ENCODE data around the gene SGTA.
A peak's percentile ranks its signal among the peaks of the same experiment; 100 is the strongest.
"Not testable (repeated sequence)": the region's sequence is repeated elsewhere in the genome, so short reads cannot be mapped to it uniquely, and the experiment has no call there.

Gene SGTA

GRCh38 chr19:2792666-2793065, 9.6 kb upstream of the SGTA start:
- not testable (repeated sequence) for DNase-seq

- no peak for DNase-seq
Measured at GRCh38 chr19:2791876-2792275, 8.8 kb upstream of the SGTA start.

- no peak for DNase-seq
Measured at GRCh38 chr19:2791440-2791839, 8.4 kb upstream of the SGTA start.

- DNase-seq, result no peak
Measured at GRCh38 chr19:2790557-2791271, 7.6 kb upstream of the SGTA start.

- DNase-seq, result no peak
Measured at GRCh38 chr19:2790194-2790556, 7.1 kb upstream of the SGTA start.

- no peak for DNase-seq
Measured at GRCh38 chr19:2788237-2788636, 5.2 kb upstream of the SGTA start.

- DNase-seq, result no peak
Measured at GRCh38 chr19:2787115-2787514, 4.0 kb upstream of the SGTA start.

- peak; percentile 91 for DNase-seq
Measured at GRCh38 chr19:2785244-2785997, 2.3 kb upstream of the SGTA start, which contains the start of gene THOP1. Gene THOP1, plus strand, starts transcription at chr19:2785503. Its CDS starts 160 bp downstream, at chr19:2785663.

- DNase-seq, result no peak
Measured at GRCh38 chr19:2783781-2784145, 690 bp upstream of the SGTA start.

- no peak for DNase-seq
Measured at GRCh38 chr19:2782329-2782935, 641 bp downstream of the SGTA start.

GRCh38 chr19:2780284-2780683, 2.8 kb downstream of the SGTA start:
- no peak for DNase-seq

- no peak for DNase-seq
Measured at GRCh38 chr19:2779121-2779740, 3.8 kb downstream of the SGTA start.

- DNase-seq, result no peak
Measured at GRCh38 chr19:2777952-2778683, 5.0 kb downstream of the SGTA start.

- no peak for DNase-seq
Measured at GRCh38 chr19:2775556-2776430, 7.3 kb downstream of the SGTA start.

GRCh38 chr19:2774953-2775555, 8.0 kb downstream of the SGTA start:
- no peak for DNase-seq

GRCh38 chr19:2774083-2774679, 8.9 kb downstream of the SGTA start:
- DNase-seq, result no peak

GRCh38 chr19:2771786-2772674, 11.0 kb downstream of the SGTA start:
- no peak for DNase-seq

GRCh38 chr19:2770055-2771013, 12.7 kb downstream of the SGTA start:
- no peak for DNase-seq

- no peak for DNase-seq
Measured at GRCh38 chr19:2769218-2769617, 13.9 kb downstream of the SGTA start.

Data from 8988T (cell line).